Natural killer cell (primary cell): ENCODE results near the gene LAMP5. TPM values are rescaled to one million over a fixed set of nuclear protein-coding genes. Genes with fewer than 3 reads are reported as not detected.

ENCODE experiments used
- ATAC-seq, 3 donors: fragments of 150-1000 bp in 2 of 3; fragments of 200-7000 bp in 1 of 3; cut with Tn5 transposase; 1 replicate in 1 of 3; 2 replicates in 2 of 3; pipeline ENCODE4 v1.10.0; 2021; ENCODE audit warnings: mild to moderate bottlenecking in 2 of 3, moderate library complexity in 2 of 3
- DNase-seq, 2 donors: peaks; one replicate each; pipeline versions ENCODE4 v3.0.0 to v3.0.0-alpha.2; 2013 to 2021; ENCODE audit warnings: mixed read lengths in 1 of 2
- H3K27ac ChIP-seq: one replicate; pipeline ENCODE4 v1.5.1; 2013; ENCODE audit warnings: mild to moderate bottlenecking, low read length
- H3K27me3 ChIP-seq: one replicate; pipeline ENCODE4 v1.6.1; 2013; ENCODE audit warnings: low read length; ENCODE audit not compliant: control insufficient read depth, insufficient read depth
- H3K36me3 ChIP-seq: one replicate; pipeline ENCODE4 v1.6.1; 2013; ENCODE audit warnings: low read length; ENCODE audit not compliant: control insufficient read depth, insufficient read depth
- H3K4me1 ChIP-seq: one replicate; pipeline ENCODE4 v1.6.1; 2013; ENCODE audit warnings: low read length; ENCODE audit not compliant: control insufficient read depth, insufficient read depth
- H3K4me3 ChIP-seq: one replicate; pipeline ENCODE4 v1.5.1; 2013; ENCODE audit warnings: low read length
- H3K9me3 ChIP-seq: one replicate; pipeline ENCODE4 v1.6.1; 2013; ENCODE audit warnings: low read length; ENCODE audit not compliant: control insufficient read depth, insufficient read depth
- H3K27ac Mint-ChIP-seq, 2 donors: one replicate each; pipeline ENCODE4 v1.8.0; 2022; ENCODE audit warnings: mild to moderate bottlenecking in 2 of 2, mixed read lengths in 2 of 2, moderate library complexity in 1 of 2
- H3K27me3 Mint-ChIP-seq, 2 donors: one replicate each; pipeline ENCODE4 v1.8.0; 2022; ENCODE audit warnings: low read depth in 2 of 2, mixed read lengths in 2 of 2
- H3K36me3 Mint-ChIP-seq: one replicate; pipeline ENCODE4 v1.8.0; 2022; ENCODE audit warnings: mixed read lengths
- H3K4me1 Mint-ChIP-seq, 2 donors: one replicate each; pipeline ENCODE4 v1.8.0; 2022; ENCODE audit warnings: mixed read lengths in 2 of 2
- H3K4me3 Mint-ChIP-seq: one replicate; pipeline ENCODE4 v1.8.0; 2022; ENCODE audit warnings: mild to moderate bottlenecking, moderate library complexity, mixed read lengths
- H3K9me3 Mint-ChIP-seq, 2 donors: one replicate each; pipeline ENCODE4 v1.8.0; 2022; ENCODE audit warnings: mixed read lengths in 2 of 2
- WGBS: methylation state at CpG from one replicate; pipeline ENCODE4 v1.1.7; 2013; ENCODE audit warnings: missing lambda C conversion rate; ENCODE audit not compliant: insufficient coverage; 5-methylcytosine and 5-hydroxymethylcytosine counted together
- intact Hi-C: fragments of 100-400 bp; cut with micrococcal nuclease; formaldehyde crosslinking; loops from one replicate; pipeline ENCODE4 v1.14.2; 2022
- total RNA-seq, 4 donors: library from RNA; stranded (reverse); fragments of 120-200 nt in 1 of 4; gene quantifications; one replicate each; pipeline versions ENCODE4 v1.2.3 to v1.2.4, GENCODE V29; 2013 to 2022
- TF ChIP-seq, protein P1 (sequence below): fragments of 200-600 bp; IDR thresholded peaks from one replicate; pipeline ENCODE4 v1.8.0; 2022; ENCODE audit warnings: antibody characterized with exemption

Gene LAMP5
- total RNA-seq, 3 donors from 2014 or later (not counting 1 experiment from before 2014, with no cell fraction given): 0.23 TPM; not detected in 2

DNA sequence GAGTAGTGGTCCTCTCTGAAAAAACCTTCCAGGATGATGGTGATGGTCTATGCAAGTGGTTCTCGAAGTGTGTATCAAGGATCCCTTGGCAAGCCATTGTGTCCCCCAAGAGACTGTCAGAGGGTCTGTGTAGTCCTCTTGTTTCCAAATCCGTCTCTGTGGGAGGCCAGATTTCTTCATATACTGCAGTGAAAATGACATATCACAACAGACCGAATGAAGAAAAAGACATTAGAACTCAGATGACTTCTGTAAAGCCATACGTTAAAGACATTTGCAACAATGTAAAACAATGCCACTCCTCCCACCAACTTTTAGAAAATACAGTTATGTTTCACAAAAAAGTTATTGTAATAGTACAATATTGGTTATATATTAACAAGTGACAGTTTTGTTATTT is 27.2 kb upstream of the LAMP5 start:
- 85% methylated on average over 3 of the region's 4 CpGs for WGBS
- Histone ChIP-seq H3K4me3 (no peak overlapping the region), H3K27me3 (no peaks in the 10 kb centered on the region), H3K4me1 (no peaks in the 10 kb centered on the region), H3K9me3 (no peaks in the 10 kb centered on the region), H3K36me3 (no peaks in the 10 kb centered on the region), H3K27ac (no peak overlapping the region)
- intact Hi-C loops: no loop called here
- TF ChIP-seq, protein P1, sequence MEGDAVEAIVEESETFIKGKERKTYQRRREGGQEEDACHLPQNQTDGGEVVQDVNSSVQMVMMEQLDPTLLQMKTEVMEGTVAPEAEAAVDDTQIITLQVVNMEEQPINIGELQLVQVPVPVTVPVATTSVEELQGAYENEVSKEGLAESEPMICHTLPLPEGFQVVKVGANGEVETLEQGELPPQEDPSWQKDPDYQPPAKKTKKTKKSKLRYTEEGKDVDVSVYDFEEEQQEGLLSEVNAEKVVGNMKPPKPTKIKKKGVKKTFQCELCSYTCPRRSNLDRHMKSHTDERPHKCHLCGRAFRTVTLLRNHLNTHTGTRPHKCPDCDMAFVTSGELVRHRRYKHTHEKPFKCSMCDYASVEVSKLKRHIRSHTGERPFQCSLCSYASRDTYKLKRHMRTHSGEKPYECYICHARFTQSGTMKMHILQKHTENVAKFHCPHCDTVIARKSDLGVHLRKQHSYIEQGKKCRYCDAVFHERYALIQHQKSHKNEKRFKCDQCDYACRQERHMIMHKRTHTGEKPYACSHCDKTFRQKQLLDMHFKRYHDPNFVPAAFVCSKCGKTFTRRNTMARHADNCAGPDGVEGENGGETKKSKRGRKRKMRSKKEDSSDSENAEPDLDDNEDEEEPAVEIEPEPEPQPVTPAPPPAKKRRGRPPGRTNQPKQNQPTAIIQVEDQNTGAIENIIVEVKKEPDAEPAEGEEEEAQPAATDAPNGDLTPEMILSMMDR: no peak
- peaks cover 0 to 7% of the 10 kb centered on the region in 2 donors for H3K9me3 Mint-ChIP-seq
- H3K4me1 Mint-ChIP-seq: no peaks in the 10 kb centered on the region
- ATAC-seq (no peak), DNase-seq (no peak)
- H3K27me3 Mint-ChIP-seq: peaks cover 0 to 3% of the 10 kb centered on the region in 2 donors
- no peak overlapping the region for H3K27ac Mint-ChIP-seq
- no peaks in the 10 kb centered on the region for H3K36me3 Mint-ChIP-seq
- H3K4me3 Mint-ChIP-seq: no peak overlapping the region

DNA sequence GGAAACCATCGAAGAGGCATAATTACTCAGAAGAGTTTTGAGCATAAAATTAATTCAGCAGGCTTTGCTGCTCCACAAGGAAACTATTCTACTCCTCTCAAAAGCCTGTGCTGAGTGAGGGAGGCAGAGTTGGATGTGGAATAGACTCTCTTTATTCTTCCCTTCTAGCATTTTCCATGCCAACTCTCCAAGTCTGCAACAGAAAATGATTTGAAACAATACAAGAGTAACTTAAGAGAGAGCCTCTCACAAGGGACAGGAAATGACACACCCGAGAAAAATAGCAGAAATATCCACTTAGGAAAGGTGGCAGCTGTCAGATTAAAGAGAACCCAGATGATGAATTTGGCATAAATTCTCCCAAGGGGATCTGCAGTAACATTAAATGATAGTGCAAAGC is 26.3 kb upstream of the LAMP5 start:
- Histone ChIP-seq H3K27ac (no peak overlapping the region), H3K4me3 (no peak overlapping the region), H3K27me3 (no peaks in the 10 kb centered on the region), H3K4me1 (no peaks in the 10 kb centered on the region), H3K36me3 (no peaks in the 10 kb centered on the region), H3K9me3 (no peaks in the 10 kb centered on the region)
- Mint-ChIP-seq H3K4me3 (no peak overlapping the region), H3K27ac (no peak overlapping the region), H3K9me3 (peaks cover 2 to 4% of the 10 kb centered on the region in 2 donors), H3K36me3 (no peaks in the 10 kb centered on the region), H3K4me1 (no peaks in the 10 kb centered on the region), H3K27me3 (peaks cover 0 to 3% of the 10 kb centered on the region in 2 donors)
- TF ChIP-seq, protein P1: no peak
- WGBS: 43% methylated on average over 2 of the region's 2 CpGs
- no peak for DNase-seq
- intact Hi-C loops: no loop called here
- ATAC-seq: no peak

DNA sequence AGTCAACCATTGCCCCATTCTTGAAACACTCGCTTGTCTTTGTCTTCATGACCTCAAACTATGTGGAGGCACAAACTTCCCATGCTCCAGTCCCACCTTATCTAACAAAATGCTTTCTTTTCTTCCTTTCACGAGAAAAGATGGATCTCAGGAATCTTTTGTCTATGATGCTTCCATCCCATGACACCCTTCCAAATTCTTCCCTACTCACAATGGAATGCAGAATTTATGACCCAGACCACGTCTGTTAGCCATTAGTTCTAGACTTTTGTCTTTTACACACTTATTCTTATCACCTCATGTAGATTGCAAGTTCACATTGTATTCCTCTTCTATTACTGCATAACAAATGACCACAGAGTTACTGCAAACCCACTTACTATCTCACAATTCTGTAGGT is 24.2 kb upstream of the LAMP5 start:
- TF ChIP-seq, protein P1: no peak
- DNase-seq (no peak), ATAC-seq (no peak)
- Histone ChIP-seq H3K36me3 (no peaks in the 10 kb centered on the region), H3K27me3 (no peaks in the 10 kb centered on the region), H3K27ac (no peak overlapping the region), H3K9me3 (no peaks in the 10 kb centered on the region), H3K4me3 (no peak overlapping the region), H3K4me1 (no peaks in the 10 kb centered on the region)
- no peak overlapping the region for H3K27ac Mint-ChIP-seq
- H3K27me3 Mint-ChIP-seq: peaks cover 0 to 3% of the 10 kb centered on the region in 2 donors
- no peak overlapping the region for H3K4me3 Mint-ChIP-seq
- intact Hi-C loops: no loop called here
- H3K36me3 Mint-ChIP-seq: no peaks in the 10 kb centered on the region
- H3K4me1 Mint-ChIP-seq: no peaks in the 10 kb centered on the region
- peaks cover 2 to 4% of the 10 kb centered on the region in 2 donors for H3K9me3 Mint-ChIP-seq
- 77% methylated on average over 3 of the region's 3 CpGs for WGBS

DNA sequence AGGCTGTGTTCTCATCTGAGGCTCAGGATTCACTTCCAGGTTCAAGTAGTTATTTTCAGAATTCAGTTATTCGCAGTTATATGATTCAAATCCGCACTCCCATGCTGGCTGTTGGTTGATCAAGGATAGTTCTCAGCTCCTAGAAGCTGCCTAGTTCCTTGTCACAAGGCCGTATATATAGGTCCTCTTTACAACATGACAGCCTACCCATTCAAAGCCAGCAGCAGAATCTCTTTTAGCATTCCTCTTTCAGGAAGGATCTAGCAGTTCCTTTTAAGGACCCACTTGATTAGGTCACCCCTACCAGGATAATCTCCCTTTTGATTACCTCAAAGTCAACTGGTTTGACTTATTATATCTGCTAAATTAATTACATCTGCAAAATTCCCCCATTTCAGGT is 23.8 kb upstream of the LAMP5 start:
- H3K27me3 Mint-ChIP-seq: peaks cover 0 to 3% of the 10 kb centered on the region in 2 donors
- intact Hi-C loops: no loop called here
- ATAC-seq (no peak), DNase-seq (no peak)
- H3K4me3 Mint-ChIP-seq: no peak overlapping the region
- H3K27me3 ChIP-seq: no peaks in the 10 kb centered on the region
- H3K36me3 ChIP-seq: no peaks in the 10 kb centered on the region
- no peaks in the 10 kb centered on the region for H3K9me3 ChIP-seq
- WGBS: 82% methylated on average over 3 of the region's 3 CpGs
- no peak overlapping the region for H3K27ac Mint-ChIP-seq
- H3K9me3 Mint-ChIP-seq: peaks cover 2 to 4% of the 10 kb centered on the region in 2 donors
- H3K36me3 Mint-ChIP-seq: no peaks in the 10 kb centered on the region
- no peak overlapping the region for H3K27ac ChIP-seq
- H3K4me1 Mint-ChIP-seq: no peaks in the 10 kb centered on the region
- TF ChIP-seq, protein P1: no peak
- H3K4me3 ChIP-seq: no peak overlapping the region
- no peaks in the 10 kb centered on the region for H3K4me1 ChIP-seq
